Measurements from ENCODE around the gene VWA1. TPM values are rescaled to one million over a fixed set of nuclear protein-coding genes. Genes with fewer than 3 reads are reported as not detected.
A peak's percentile ranks its signal among the peaks of the same experiment; 100 is the strongest.
"Not testable (repeated sequence)": the region's sequence is repeated elsewhere in the genome, so short reads cannot be mapped to it uniquely, and the experiment has no call there.

The VWA1 gene
- total RNA-seq, 1 donor from 2014 or later, result 175 TPM

GRCh38 chr1:1462318-1462966 is 27.0 kb downstream of the VWA1 start:
- peak; percentile 9 for ATAC-seq
- intact Hi-C loops (cut with DNase I), result no loop called here
- DNase-seq (ENCODE audit: low spot score), result no peak

- ATAC-seq, result no peak
- intact Hi-C loops (cut with DNase I), result no loop called here
Observed at GRCh38 chr1:1463312-1463711, 27.8 kb downstream of the VWA1 start.

GRCh38 chr1:1468196-1468985 is 32.9 kb downstream of the VWA1 start:
- ATAC-seq; intact Hi-C loops (cut with DNase I); DNase-seq (ENCODE audit: low spot score): not testable (repeated sequence)

More at GRCh38 chr1:1463312-1463711, 27.8 kb downstream of the VWA1 start:
- no peak for DNase-seq (ENCODE audit: low spot score)

- ATAC-seq, result no peak
- no peak for DNase-seq (ENCODE audit: low spot score)
- intact Hi-C loops (cut with DNase I), result no loop called here
Observed at GRCh38 chr1:1470626-1471388, 35.3 kb downstream of the VWA1 start.

GRCh38 chr1:1471389-1472052 is 36.0 kb downstream of the VWA1 start, which contains the start of gene ATAD3B:
Gene ATAD3B, plus strand, starts transcription at chr1:1471765. Its CDS starts 120 bp downstream, at chr1:1471885.
- ATAC-seq (peak; percentile 99), DNase-seq (ENCODE audit: low spot score) (peak; percentile 97)
- intact Hi-C loops (cut with DNase I), result no loop called here

- intact Hi-C loops (cut with DNase I); ATAC-seq; DNase-seq (ENCODE audit: low spot score): not testable (repeated sequence)
Observed at GRCh38 chr1:1472053-1472876, 36.8 kb downstream of the VWA1 start.

- intact Hi-C loops (cut with DNase I), result not testable (repeated sequence)
Observed at GRCh38 chr1:1476011-1476410, 40.5 kb downstream of the VWA1 start.

GRCh38 chr1:1477206-1477605 is 41.7 kb downstream of the VWA1 start:
- no peak for DNase-seq (ENCODE audit: low spot score)
- ATAC-seq, result no peak
- intact Hi-C loops (cut with DNase I), result no loop called here

More at GRCh38 chr1:1476011-1476410, 40.5 kb downstream of the VWA1 start:
- ATAC-seq; DNase-seq (ENCODE audit: low spot score): not testable (repeated sequence)

- DNase-seq (ENCODE audit: low spot score) (no peak), ATAC-seq (no peak)
- intact Hi-C loops (cut with DNase I), result no loop called here
Observed at GRCh38 chr1:1479547-1480487, 44.3 kb downstream of the VWA1 start.

- intact Hi-C loops (cut with DNase I); DNase-seq (ENCODE audit: low spot score); ATAC-seq: not testable (repeated sequence)
Observed at GRCh38 chr1:1480488-1480867, 45.0 kb downstream of the VWA1 start.

- DNase-seq (ENCODE audit: low spot score); ATAC-seq; intact Hi-C loops (cut with DNase I): not testable (repeated sequence)
Observed at GRCh38 chr1:1481811-1482210, 46.3 kb downstream of the VWA1 start.

GRCh38 chr1:1482856-1483255 is 47.4 kb downstream of the VWA1 start:
- intact Hi-C loops (cut with DNase I), result no loop called here
- ATAC-seq (no peak), DNase-seq (ENCODE audit: low spot score) (no peak)

GRCh38 chr1:1483714-1484113 is 48.2 kb downstream of the VWA1 start:
- DNase-seq (ENCODE audit: low spot score) (no peak), ATAC-seq (no peak)
- intact Hi-C loops (cut with DNase I), result no loop called here

GRCh38 chr1:1484976-1485750 is 49.7 kb downstream of the VWA1 start:
- intact Hi-C loops (cut with DNase I); ATAC-seq; DNase-seq (ENCODE audit: low spot score): not testable (repeated sequence)

GRCh38 chr1:1485755-1486317 is 50.3 kb downstream of the VWA1 start:
- DNase-seq (ENCODE audit: low spot score); ATAC-seq; intact Hi-C loops (cut with DNase I): not testable (repeated sequence)

GRCh38 chr1:1487701-1488100 is 52.2 kb downstream of the VWA1 start:
- DNase-seq (ENCODE audit: low spot score) (no peak), ATAC-seq (no peak)
- intact Hi-C loops (cut with DNase I), result no loop called here
